Measurements from ENCODE around the gene CTBP1. TPM values are rescaled to one million over a fixed set of nuclear protein-coding genes. Genes with fewer than 3 reads are reported as not detected.

Gene CTBP1
- total RNA-seq, 1 experiment from 2014 or later, result 210 TPM

DNA sequence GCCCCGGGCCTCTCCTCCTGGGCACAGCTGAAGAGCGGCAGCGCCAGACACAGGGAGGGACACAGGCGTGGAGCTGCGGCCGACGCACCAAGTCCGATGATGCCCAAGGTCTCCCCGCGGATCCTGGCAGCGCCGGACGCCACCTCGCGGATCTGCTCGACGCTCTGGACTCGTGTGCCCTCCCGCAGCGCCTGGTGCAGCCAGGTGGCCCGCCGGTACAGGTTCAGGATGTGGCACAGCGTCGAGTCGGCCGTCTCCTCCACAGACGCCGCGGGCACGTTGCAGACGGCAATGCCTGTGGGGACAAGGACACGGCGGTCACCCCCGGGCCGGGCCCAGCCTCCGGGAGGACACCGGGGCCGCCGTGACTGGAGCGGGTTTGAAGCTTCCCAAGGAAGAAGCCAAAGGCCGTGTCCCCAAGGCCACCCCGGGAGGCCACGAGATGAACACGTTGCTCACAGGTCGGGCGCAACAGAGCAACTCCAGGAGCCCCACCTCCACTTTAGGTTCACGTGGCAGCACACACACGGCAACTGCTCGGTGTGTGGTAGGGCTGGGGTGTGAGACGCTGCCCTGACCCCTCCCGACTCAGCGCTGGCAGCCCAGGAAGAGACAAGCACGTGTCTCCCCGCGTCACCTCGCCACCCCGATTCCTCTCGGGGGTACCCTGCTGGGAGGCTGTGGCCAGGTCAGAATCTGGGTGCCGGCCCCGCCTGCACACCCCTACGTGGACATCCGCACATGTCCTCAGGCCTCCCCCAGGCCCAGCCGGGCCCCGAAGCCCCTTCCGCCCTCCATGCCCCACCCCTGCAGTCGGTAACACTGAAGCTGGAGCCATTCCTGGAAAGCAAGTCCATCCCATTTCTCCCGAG, 23.4 kb downstream of the CTBP1 start:
- DNase-seq (ENCODE audit: low read depth), result no peak

DNA sequence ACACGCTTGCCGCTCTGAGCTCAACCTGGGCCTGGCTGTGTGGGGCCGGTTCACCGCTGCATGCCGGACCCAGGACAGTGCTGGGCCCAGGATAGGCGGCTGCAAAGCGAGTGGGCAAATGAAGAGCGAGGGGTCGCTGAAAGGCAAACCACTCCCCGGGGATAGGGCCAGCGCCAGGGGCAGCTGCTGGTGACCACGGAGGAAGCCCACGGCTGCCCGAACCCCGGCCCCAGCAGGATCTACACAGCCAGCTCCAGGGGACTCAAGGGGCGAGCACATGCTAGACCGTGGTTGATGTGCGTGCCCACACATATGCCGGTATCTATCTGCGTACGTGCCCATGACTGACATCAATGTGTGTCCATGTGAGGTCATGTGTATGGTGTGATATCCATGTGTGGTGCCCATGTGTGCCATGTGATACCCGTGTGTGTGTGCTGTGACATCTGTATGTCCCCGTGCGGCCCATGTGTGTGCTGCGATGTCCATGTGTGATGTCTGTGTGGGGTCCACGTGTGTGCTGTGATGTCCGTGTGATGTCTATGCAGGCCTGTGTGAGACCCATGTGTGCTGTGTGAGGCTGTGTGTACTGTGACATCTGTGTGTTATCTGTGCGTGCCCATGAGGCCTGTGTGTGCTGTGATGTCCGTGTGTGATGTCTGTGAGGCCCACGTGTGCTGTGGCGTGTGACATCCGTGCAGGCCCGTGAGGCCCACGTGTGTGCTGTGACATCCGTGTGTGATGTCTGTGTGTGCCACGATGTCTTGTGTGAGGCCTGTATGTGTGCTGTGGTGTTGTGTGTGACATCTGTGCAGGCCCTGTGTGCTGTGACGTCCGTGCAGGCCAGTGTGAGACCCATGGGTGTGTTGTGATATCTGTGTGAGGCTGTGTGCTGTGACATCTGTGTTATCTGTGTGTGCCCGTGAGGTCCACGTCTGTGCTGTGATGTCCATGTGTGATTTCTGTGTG, 24.8 kb downstream of the CTBP1 start:
- no peak for DNase-seq (ENCODE audit: low read depth)

DNA sequence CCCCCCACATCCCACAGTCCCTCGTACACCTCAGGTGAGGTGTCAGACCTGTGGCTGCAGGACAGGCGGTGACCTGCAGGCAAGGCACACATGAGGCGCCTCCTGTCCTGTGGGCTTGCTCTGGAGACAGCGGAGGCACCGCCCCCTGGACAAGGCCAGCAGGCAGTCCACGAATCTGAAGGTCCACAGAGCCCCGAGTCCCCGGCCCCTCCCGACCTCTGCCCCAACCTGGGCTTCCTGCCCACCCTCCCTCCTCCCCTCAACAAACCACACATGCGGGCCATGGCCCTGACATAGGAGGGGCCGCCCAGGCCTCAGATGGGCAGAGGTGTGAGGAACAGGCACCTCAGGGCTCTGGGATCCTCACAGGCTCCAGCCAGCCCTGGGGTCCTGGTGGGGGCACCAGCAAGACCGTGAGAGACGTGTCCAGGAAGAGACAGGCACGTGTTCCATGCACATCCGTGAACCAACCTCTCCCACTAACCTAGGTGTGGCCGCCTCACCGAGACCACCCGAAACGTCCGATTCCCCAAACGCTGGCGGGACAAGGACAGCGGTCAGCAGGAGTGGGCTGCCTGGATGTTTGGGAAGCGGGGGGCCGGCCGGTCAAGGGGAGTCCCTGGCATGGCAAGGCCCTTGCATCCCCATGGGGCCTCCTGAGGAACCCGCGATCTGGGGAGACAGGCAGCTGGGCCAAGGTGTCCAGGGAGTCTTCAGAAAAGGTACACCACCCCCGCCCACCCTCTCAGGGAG, 25.8 kb downstream of the CTBP1 start:
- DNase-seq (ENCODE audit: low read depth), result no peak

DNA sequence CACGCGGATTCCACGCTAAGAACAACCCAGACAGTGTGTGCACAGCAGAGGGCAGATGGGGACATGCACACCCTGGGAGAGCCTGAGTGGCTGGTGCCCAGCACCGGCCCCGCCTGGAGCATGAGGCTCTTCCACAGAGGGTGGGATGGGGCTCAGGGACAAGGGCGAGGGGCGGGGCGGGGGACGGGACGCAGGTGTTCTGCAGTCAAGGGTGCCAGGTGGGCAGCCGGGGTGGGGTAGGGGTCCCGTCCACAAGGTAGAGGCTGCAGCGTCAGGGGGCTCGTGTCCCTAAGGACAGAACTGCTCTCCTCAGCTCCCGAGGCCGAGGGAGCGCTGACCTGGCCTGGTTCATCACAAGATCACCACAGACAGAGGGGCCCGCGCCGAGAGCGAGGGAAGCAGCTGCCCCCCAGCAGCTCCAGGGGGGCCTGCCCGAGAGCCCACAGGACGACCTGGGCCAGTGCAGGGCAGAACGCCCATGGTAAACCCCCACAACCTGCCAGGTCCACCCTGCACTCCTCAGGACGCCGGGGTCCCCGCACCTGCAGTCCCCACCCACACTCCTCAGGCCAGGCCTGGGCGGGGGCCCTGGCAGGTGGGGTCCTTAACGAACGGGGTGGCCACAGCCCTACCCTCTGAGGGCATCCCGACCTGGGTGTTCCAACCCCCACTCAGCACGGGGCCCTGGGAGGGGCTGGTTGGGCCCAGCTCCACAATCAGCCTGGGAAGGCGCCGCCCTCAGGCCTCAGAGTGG, 26.7 kb downstream of the CTBP1 start:
- no peak for DNase-seq (ENCODE audit: low read depth)

DNA sequence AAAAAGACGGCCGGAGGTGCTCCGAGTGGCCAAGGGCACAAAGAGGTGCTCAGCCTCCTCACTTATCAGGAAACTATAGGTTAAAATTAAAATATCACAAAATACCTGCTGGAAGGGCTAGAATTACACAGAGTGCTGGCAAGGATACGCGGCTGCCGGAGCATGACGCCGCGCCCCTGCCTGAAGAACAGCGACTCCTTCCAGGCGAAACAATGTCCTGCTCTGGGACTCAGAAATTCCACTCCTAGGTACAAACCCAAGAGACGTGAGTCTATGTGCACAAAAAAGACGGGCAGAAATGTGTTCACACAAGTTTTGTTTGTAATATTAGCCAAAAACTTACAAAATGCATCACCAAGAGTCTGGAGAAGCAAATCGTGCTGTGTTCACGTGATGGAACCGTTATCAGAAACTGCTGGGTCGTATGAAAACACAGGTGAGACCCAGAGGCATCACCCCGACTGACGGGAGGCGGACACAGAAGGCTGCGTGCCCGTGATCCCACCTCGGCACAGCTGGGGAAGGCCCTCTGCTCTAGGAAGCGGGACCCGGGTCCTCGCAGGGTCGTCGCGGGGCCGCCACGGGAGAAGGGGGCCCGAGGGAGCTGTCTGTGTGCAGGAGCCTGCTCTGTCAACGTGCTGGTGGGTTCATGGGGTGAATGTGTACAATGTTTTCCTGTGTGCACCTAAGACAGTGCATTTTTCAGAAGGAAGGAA, 27.6 kb downstream of the CTBP1 start:
- DNase-seq (ENCODE audit: low read depth), result no peak

DNA sequence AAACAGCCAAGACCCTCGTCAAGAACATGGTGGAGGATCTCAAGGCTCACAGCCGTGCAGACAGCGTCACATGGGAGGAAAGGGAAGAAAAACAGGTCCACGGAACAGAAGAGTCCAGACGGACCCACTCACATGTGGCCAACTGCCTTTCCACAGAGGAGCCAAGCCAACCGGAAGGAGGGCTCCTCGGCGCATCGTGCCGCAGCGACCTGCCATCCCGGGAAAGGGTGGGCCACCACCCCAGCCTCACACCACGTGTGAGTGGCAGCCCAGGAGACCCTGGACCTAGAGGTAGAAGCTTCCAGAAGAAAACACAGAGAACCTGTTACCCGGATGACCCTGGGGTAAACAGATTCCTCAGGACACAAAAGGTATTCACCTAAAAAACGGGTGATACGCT, 28.4 kb downstream of the CTBP1 start:
- no peak for DNase-seq (ENCODE audit: low read depth)

DNA sequence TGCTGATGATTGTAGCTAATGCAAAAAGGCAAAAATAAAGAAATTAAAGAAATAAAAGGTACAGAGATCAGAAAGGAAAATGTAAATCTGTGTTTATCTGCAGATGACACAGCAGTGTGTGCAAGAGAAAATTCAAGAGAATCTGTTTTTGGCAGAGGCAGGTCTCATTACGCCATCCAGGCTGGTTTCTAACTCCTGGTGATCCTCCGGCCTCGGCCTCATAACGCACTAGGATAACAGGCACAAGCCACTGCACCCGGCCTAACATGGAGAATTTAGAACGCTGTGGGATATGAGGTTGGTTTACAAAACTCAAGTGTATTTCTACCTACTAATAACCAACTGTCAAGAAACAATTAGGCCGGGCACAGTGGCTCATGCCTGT, 29.4 kb downstream of the CTBP1 start:
- DNase-seq (ENCODE audit: low read depth), result no peak

DNA sequence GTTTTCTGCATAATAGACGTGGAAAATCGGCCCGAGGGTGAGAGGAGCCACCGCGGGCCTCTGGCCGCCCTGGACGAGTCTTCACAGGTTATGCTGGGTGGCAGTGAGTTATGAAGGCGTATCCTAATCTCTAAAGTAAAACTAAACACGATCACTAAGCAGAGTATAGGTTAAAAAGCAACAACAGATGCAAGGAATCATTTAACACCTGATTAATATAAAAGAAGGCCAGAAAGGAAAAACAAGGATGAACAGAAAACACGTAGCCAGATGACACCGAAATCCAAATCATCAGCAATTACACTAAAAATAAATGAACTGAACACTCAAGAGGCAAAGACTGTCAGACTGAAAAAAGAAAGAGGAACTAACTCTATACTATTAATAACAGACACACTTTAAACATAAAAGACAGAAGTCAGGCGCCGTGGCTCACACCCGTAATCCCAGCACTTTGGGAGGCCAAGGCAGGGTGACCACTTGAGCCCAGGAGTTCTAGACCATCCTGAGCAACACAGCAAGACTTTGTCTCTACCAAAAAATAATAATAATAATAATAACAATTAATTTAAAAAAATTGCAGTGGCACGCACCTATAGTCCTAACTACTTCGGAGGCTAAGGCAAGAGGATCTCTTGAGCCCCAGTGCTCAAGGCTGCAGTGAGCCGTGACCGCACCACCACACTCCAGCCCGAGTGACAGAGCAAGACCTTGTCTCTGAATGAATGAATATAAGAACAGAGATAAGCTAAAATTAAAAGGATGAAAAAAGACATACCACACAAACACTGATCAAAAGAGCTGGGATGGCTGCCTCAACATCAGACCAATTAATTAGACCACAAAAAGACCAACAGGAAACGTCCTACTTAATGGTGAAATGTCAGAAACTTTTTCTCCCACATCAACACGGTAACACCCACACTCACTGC, 30.0 kb downstream of the CTBP1 start:
- DNase-seq (ENCODE audit: low read depth), result no peak

DNA sequence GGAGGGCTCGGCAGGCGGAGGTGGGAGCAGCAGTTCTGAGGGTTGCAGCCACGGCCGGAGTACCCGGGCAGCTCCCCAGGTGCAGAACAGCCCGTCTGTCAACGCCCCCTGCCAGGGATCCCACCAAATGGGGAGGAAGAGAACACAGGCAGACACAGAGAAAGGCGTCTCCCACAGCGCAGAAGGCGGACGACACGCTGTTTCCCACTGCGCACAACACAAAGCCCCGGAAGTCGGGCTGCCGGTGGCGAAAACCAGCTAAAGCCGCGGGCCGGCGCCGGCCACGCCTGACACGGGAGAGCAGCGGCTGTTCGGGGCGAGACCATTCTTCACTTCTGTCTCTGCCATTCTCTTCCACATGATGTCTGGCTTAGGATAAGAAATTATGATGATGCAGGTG, 31.6 kb downstream of the CTBP1 start:
- no peak for DNase-seq (ENCODE audit: low read depth)

DNA sequence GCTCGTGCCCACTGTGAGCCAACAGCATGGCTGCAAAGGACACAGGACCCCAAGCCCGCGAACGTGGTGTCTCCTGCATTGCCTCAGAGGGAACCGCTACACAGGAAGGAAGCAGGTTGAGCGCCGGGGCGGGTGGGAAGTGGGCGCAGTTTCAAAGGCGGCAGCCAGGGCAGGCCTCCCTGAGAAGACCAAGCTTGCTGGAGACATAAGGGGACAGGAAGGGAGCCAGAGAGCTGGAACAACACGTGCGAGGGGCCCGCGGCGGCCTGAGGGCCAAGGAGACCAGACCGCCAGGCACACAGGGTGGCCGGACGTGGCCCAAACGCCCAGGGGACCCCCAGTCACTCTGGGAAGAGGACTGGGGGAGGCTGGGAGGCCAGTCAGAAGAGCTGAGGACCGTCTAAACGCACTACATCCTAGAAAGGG, 32.0 kb downstream of the CTBP1 start:
- no peak for DNase-seq (ENCODE audit: low read depth)

DNA sequence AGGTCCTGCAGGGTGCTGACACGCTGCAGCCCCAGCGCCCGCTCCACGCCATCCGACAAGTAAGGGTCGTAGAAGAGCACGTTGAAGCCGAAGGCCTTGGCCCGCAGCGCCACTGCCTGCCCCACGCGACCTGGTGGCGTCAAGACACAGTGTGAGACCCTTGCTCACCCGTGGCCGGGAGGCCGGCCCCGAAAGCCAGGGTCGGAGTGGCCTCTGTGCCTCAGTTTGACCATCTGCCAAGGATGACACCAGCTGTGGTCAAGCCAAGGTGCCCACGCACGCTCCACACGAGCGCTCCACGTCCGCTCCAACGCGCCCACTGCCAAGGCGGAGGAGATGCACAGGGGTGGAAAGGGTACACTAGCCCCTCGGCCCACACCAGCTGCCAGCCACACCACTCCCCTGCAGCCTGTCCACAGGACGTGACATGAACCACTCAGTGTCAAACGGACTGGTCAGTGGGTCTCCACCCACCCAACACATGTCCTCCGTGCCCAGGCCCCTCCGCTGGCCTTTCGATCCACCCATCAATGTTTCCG, 32.8 kb downstream of the CTBP1 start:
- no peak for DNase-seq (ENCODE audit: low read depth)

DNA sequence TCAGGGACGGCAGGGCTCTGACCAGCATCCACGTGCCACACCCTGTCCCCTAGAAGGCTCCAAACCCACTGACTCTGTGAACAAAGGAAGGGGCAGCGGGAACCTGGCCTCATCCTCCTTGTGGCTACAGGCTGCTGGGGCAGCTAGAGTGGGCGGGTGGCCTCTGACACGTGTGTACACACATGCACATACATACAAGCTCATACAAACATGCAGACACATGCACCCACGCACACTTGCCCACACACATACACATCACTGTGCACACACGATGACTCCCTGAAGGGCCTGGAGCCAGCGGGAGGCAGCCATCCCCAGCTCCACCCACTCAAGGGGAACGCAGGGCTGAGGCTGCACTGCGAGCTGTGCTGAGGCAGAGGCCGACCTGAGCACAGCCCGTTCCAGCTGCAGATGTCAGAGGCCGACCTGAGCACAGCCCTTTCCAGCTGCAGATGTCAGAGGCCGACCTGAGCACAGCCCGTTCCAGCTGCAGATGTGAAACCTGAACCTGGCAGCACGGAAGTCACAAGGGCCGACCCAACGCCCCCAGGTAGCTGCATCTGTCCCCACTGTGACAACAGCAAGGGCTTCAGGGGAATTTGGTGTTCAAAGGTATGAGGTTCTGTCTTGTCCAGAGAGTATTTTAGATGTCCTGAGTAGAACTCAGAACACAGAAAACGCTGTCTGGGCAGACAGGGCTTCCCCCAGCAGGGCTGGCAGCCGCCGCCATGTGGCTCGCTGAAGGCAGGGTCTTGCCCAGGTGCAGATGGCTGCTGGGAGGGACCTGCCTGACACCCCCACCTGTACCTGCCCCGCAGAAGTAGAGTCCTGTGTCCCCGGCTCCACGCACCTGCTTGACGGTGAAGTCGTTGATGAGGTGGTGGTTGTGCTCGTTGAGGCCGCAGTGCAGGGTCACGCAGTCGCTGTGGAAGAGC, 33.5 kb downstream of the CTBP1 start:
- no peak for DNase-seq (ENCODE audit: low read depth)

DNA sequence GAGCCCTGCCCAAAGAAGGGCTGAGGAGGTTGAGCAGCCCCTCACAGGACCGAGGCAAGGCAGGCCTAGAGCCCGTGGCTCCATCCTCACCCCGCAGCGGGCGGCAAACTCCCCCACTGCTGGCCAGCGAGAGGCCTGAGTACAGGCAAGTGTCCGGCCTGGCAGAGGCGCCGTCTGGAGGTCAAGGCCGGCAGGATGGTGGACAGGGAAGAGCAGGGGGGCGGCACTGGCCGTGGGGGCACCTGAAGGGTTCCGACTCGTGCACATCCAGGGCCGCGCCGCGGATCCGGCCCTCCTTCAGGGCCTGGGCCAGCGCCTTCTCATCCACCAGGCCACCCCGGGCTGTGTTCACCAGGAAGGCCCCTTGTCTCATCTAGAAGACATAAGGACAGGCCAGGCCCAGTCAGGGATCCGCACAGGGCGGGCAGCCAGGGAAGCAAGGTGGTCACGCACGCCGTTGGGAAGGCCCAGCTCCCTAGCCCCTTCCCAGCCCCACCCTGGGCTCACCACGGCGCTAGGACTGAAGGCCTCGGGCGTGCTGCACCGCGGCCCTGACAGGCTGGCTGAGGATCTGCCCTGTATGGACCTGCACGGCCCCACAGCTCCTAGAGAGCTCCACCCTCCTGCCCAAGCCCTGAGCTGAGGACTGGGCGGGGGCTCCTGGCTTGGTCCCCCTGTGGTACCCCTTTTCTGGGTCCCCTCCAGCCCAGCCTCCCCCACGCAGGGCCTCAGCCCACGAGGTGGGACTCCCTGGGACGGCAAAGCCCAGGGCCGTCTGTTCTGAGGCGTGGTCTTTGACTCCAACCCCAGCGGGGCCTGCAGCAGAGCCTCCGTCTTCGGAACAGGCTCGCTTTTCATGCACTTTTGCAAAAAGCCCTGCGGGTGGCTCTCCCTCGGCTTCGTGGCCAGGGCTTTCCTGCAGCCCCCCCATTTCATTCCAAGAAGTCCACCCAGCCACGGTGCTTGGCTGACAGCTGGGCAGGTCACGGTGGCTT, 34.5 kb downstream of the CTBP1 start:
- DNase-seq (ENCODE audit: low read depth), result no peak

DNA sequence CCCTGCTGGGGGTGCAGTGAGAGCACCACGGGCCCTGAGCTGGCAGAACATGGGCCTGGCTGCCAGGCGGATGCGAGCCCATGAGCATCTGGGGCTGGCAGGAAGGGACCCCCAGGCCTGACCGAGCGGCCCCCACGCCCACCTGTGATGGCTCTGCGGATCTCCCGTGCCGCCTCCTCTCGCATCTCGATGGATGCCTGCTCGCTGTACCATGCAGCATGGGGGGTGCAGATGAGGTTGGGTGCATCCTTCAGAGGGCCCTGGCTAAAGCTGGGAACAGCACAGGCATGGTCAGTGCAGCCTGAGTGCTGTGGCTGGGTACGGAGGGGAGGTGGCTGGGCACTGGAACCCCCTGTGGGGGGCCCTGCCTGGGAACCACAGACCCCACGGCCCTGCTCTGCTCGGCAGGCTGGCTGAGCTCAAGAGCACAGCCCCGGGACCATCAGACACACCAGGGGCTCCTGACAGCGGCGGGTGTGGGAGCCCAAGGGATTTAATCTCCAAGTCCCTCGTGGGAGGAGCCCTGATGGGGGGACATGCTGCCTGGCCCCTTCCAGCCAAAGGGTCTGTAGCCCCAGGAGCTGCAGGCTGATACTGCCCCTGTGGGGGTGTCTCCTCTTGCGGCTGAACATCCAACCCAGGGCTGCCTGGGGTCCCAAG, 35.5 kb downstream of the CTBP1 start:
- DNase-seq (ENCODE audit: low read depth), result no peak

DNA sequence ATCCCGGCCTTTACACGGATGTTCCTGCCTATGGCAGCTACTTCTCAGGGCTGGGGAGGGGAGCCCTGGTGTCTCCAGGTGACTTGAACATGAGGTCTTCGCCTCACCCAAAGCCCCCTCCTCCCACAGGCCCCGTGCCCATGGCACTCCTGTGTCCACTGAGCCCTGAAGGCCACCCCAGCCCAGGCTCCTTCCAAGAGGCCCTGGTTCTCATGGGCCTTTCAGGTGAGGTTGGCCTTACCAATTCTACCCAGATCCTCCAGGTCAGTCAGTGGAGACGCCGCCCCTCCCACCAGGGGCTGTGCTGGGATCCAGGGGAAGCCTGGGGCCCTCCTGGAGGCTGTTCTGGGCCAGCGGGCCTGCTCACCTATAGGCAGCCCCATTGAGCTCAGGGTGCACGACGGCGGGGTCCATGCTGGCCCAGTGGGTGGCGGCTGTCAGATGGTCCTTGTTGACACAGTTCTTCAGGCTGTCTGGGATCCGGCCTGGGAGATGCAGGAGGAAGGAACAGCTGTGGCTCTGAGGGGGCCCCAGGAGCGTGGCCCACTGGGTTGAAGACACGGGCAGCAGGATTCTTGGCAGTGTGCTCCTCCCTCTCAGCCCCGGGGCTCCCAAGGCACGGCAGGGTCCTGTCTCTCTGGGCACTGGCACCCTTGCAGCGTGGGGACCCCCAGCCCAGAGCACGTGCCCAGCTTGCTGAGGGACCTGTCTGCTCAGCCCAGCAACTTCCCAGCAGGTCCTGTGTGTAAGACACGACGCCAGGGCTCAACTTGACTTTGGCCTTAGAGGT, 36.2 kb downstream of the CTBP1 start:
- DNase-seq (ENCODE audit: low read depth), result no peak
